HepG2 (cell line): ENCODE data around the gene CTNNBL1. TPM values are rescaled to one million over a fixed set of nuclear protein-coding genes. Genes with fewer than 3 reads are reported as not detected.

Experiments used
- AGO1 ChIP-seq: fragments of 200-400 bp; formaldehyde crosslinking; IDR thresholded peaks from 2 replicates; pipeline ENCODE4 v1.6.1; 2017; ENCODE audit warnings: mild to moderate bottlenecking, low read depth, low read length, moderate library complexity; ENCODE audit not compliant: poor library complexity, severe bottlenecking
- BRD4 ChIP-seq: sonication (generic); formaldehyde crosslinking; IDR thresholded peaks from 2 replicates; pipeline ENCODE4 v1.4.0; 2020; ENCODE audit warnings: missing genetic modification reagents
- CREB1 ChIP-seq, 2 experiments: fragments of 450-650 bp in 1 of 2; IDR thresholded peaks; 2 replicates each; pipeline ENCODE4 v1.6.1; 2016 to 2017; ENCODE audit warnings: control low read depth in 1 of 2, mild to moderate bottlenecking in 1 of 2, missing compliant biosample characterization in 1 of 2, missing genetic modification characterization in 1 of 2
- HMG20B ChIP-seq: conservative IDR thresholded peaks from 2 replicates; pipeline ENCODE4 v1.6.1; 2016; ENCODE audit warnings: missing genetic modification reagents, missing compliant biosample characterization
- IRF9 ChIP-seq: sonication (generic); formaldehyde crosslinking; IDR thresholded peaks from 2 replicates; pipeline ENCODE4 v1.8.0; 2022; ENCODE audit warnings: missing genetic modification reagents, mild to moderate bottlenecking, borderline replicate concordance
- MEIS2 ChIP-seq: sonication (generic); formaldehyde crosslinking; IDR thresholded peaks from 2 replicates; pipeline ENCODE4 v1.9.0; 2021; ENCODE audit warnings: mild to moderate bottlenecking, missing genetic modification reagents
- NKX3-1 ChIP-seq: sonication (generic); formaldehyde crosslinking; IDR thresholded peaks from 2 replicates; pipeline ENCODE4 v1.5.0; 2020; ENCODE audit warnings: missing genetic modification reagents
- PCBP2 ChIP-seq: fragments of 200-400 bp; formaldehyde crosslinking; optimal IDR thresholded peaks from 2 replicates; pipeline ENCODE3; 2018; ENCODE audit warnings: low read length, low read depth; ENCODE audit not compliant: poor library complexity, severe bottlenecking
- PLSCR1 ChIP-seq: sonication (generic); formaldehyde crosslinking; IDR thresholded peaks from 2 replicates; pipeline ENCODE4 v1.5.0; 2020; ENCODE audit warnings: missing genetic modification reagents, mild to moderate bottlenecking, borderline replicate concordance
- WIZ ChIP-seq: sonication (generic); formaldehyde crosslinking; IDR thresholded peaks from 2 replicates; pipeline ENCODE4 v1.5.1; 2020; ENCODE audit warnings: mild to moderate bottlenecking, missing genetic modification reagents
- ZNF142 ChIP-seq: sonication (generic); formaldehyde crosslinking; IDR thresholded peaks from 2 replicates; pipeline ENCODE4 v1.4.0; 2020; ENCODE audit warnings: missing genetic modification reagents
- ZNF280B ChIP-seq: sonication (generic); formaldehyde crosslinking; IDR thresholded peaks from 2 replicates; pipeline ENCODE4 v1.5.0; 2020; ENCODE audit warnings: missing genetic modification reagents, mild to moderate bottlenecking, borderline replicate concordance
- ZNF782 ChIP-seq: sonication (generic); formaldehyde crosslinking; IDR thresholded peaks from 2 replicates; pipeline ENCODE4 v1.4.0; 2020; ENCODE audit warnings: missing genetic modification reagents, mild to moderate bottlenecking, borderline replicate concordance
- polyA plus RNA-seq, 8 experiments: library from polyadenylated mRNA; depleted of rRNA in 3 of 8; stranded (reverse) in 7 of 8; unstranded in 1 of 8; fragments of >200 nt; fragmentation: Illumina TruSeq in 4 of 8; extraction: Trizol in 4 of 8; gene quantifications; 2 replicates each; pipeline versions ENCODE4 v1.2.1 to v1.2.3, GENCODE V29; 2011 to 2016; ENCODE audit warnings: low read depth in 4 of 8, missing spikeins in 1 of 8, mixed read lengths in 1 of 8; ENCODE audit not compliant: insufficient read depth in 1 of 8
- total RNA-seq, 5 experiments: library from RNA; depleted of rRNA; stranded (reverse); fragments of >200 nt; fragmentation: Illumina TruSeq; extraction: Trizol; gene quantifications; 2 replicates each; pipeline ENCODE4 v1.2.3, GENCODE V29; 2016; ENCODE audit warnings: low read depth in 1 of 5
- TF ChIP-seq, protein P1 (sequence below): sonication (generic); formaldehyde crosslinking; IDR thresholded peaks from 2 replicates; pipeline ENCODE4 v1.4.0; 2020; ENCODE audit warnings: missing genetic modification reagents

Gene CTNNBL1
- total and polyA plus RNA-seq, 2 of the 13 experiments (the other 11 are each of a cell fraction or from before 2014, with no cell fraction given), result 49.3 to 94.6 TPM

GRCh38 chr20:37677969-37678861 is 15.6 kb upstream of the CTNNBL1 start (continued):
- TF ChIP-seq ZNF142 (CRISPR knock-in tag) (no peak), BRD4 (no peak), WIZ (CRISPR knock-in tag) (no peak), PCBP2 (no peak), ZNF280B (peak; percentile 46; the same call in 1 of the 2 replicates), AGO1 (no peak), MEIS2 (CRISPR knock-in tag) (no peak), NKX3-1 (CRISPR knock-in tag) (no peak), ZNF782 (no peak), HMG20B (CRISPR knock-in tag) (no peak), PLSCR1 (no peak), CREB1 (IDR thresholded peaks at IDR 0.05) (no peak), CREB1 (CRISPR knock-in tag; IDR thresholded peaks at IDR 0.05) (no peak), IRF9 (CRISPR knock-in tag) (0 out of 2 replicates have a peak, but pooled peaks have one; percentile 47)
- TF ChIP-seq, protein P1, sequence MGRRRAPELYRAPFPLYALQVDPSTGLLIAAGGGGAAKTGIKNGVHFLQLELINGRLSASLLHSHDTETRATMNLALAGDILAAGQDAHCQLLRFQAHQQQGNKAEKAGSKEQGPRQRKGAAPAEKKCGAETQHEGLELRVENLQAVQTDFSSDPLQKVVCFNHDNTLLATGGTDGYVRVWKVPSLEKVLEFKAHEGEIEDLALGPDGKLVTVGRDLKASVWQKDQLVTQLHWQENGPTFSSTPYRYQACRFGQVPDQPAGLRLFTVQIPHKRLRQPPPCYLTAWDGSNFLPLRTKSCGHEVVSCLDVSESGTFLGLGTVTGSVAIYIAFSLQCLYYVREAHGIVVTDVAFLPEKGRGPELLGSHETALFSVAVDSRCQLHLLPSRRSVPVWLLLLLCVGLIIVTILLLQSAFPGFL (CRISPR knock-in tag), result no peak
